Stimulated activated naive CD8-positive, alpha-beta T cell treated with anti-CD3 and anti-CD28 coated beads, Interleukin-15, Interleukin-2, amounts not matched to agents 100 ng/mL and 50 ng/mL, for 24 hours (primary cell): ENCODE measurements around the gene NLRP2B.
"Not testable (repeated sequence)": the region's sequence is repeated elsewhere in the genome, so short reads cannot be mapped to it uniquely, and the experiment has no call there.

Experiments used
- H3K27ac Mint-ChIP-seq: one replicate; pipeline ENCODE4 v1.8.0; 2021; ENCODE audit warnings: mild to moderate bottlenecking, mixed read lengths
- H3K27me3 Mint-ChIP-seq: one replicate; pipeline ENCODE4 v1.8.0; 2021; ENCODE audit warnings: mixed read lengths
- H3K36me3 Mint-ChIP-seq: one replicate; pipeline ENCODE4 v1.8.0; 2021; ENCODE audit warnings: low read depth, mixed read lengths
- H3K4me1 Mint-ChIP-seq: one replicate; pipeline ENCODE4 v1.8.0; 2021; ENCODE audit warnings: low read depth, mixed read lengths
- H3K4me3 Mint-ChIP-seq: one replicate; pipeline ENCODE4 v1.8.0; 2021; ENCODE audit warnings: mild to moderate bottlenecking, mixed read lengths
- H3K9me3 Mint-ChIP-seq: one replicate; pipeline ENCODE4 v1.8.0; 2021; ENCODE audit warnings: mixed read lengths

NLRP2B gene

GRCh38 chrX:57640674-57641016 is 39.4 kb downstream of the NLRP2B start:
- Mint-ChIP-seq H3K4me3 (no peak overlapping the region), H3K36me3 (peaks cover 4% of the 10 kb centered on the region), H3K27ac (no peak overlapping the region), H3K4me1 (no peaks in the 10 kb centered on the region), H3K9me3 (peaks cover 7% of the 10 kb centered on the region), H3K27me3 (no peaks in the 10 kb centered on the region)

- H3K27me3 Mint-ChIP-seq, H3K4me3 Mint-ChIP-seq, H3K36me3 Mint-ChIP-seq, H3K4me1 Mint-ChIP-seq, H3K27ac Mint-ChIP-seq: not testable (repeated sequence)
- peaks cover 12% of the 10 kb centered on the region for H3K9me3 Mint-ChIP-seq
Measured at GRCh38 chrX:57629438-57629837, 50.6 kb downstream of the NLRP2B start.
